ENCODE data around the gene AVPR2.

The AVPR2 gene

DNA sequence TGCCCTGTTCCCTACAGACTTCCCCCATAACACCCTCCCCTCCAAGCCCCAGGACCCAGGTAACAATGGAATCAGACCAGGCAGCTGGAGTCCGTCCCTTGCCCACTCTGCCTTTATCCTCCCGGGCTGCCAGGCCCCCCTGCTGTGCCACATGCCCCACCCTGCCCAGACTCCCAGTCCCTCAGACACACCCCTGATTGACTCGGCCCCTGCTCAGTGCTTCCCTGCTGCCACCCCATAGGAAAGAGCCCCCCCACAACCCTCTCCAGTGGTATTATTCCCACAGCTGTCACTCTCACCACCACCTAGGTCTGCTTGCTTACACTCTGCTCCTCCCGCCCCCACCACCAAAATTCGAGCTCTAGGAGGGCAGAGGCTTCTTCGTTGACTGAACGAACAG lies 35.1 kb downstream of the AVPR2 start:
- intact Hi-C loops (cut with DNase I), result no loop called here
- no peak for DNase-seq

DNA sequence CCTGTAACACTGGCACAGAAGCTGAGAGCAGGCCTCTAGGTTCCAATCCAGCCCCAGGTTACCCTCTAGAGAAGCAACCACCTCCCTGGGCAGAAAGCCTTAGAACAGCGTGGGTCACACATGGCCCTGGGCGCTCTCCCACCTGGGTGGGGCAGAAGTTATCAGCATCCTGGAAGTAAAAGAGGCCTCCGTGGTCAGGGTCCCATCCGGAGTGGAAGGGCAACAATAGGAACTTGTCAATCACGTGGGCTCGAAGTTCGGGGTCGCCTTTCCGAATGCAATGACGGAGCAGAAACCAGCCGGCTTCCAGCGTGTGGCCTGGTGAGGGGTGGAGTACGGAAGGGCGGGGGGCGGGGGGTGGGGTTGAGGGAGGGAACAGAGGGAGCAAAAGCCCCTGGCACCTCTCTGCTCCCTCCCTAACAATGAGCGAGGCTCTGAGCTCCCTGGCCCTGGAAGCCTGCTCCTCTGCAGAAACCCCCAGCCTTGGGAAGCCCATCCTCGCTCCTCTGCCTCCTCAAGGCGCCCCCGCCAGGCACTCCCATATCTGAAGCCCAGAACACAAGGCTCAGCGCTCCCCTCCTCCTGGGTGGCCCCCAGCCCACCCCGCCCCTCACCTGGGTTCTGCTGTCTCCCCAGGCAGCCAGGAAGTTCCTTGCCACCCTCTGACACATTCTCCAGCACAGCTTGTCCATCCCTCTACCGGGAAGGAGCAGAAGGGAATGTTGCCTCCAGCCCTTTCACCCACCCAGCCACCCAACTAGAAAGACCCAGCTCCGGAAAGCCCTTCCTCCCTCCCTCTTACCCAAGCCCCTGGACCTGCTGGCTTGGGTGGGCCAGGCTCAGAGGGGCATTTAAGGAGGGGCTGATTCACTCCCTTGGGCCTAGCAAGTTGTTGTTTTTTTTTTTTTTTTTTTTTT lies 37.1 kb downstream of the AVPR2 start:
- no peak for DNase-seq

DNA sequence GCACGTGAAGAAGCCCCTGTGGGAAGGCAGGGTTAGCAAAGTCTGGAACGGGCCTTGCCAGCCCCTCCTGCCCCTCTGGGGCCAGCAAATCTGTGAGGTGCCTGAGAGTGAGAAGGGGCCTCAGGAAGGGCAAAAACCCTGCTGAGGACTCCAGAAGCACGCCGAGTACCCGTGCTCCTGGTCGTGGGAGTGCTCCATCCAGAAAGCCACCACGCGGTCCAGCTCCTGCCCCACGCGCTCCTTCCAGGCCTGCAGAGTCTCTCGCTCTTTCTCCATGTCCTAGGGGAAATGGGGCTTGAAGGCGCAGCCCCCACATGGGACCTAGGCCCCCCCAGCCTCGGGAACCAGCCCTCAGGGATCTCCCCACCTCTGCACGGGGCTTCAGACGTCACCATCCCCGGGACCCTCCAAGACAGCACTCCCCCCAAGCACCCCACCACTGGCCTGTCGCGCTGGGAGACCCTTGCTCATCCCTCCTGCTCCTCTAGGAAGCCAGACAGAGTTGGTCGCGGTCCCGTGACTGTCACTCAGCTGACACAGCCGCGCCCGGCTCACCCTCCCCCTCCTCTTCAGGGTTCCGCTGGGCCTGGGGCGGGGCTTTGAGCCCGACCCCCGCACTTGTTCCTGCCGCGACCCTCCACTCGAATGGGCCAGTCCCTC lies 39.8 kb downstream of the AVPR2 start, which contains the start of gene RENBP:
Gene RENBP, minus strand, starts transcription at position 504 of the 660 bp plus-strand sequence. Its CDS starts 33 bp downstream, at position 471.
- intact Hi-C loops (cut with DNase I), result no loop called here
- peak; percentile 49 to 80 (median 70) for DNase-seq

More for the DNA sequence above, 37.1 kb downstream of the AVPR2 start:
- intact Hi-C loops (cut with DNase I), result no loop called here

DNA sequence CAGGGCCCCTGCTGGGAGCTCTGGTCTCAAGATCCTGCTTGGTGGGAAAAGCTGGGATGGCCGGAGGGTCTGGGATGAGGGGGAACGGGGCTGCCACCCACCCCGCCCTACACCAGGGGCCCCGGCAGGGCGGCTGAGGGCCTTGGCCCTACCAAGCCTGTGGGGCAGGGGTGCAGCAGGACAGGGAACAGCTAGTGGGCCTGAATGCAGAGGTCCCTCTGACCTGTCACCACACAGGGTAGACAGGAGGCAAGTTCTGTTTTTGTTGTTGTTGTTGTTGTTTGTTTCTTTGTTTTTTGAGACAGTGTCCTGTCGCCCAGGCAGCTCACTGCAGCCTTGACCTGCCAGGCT lies 40.3 kb downstream of the AVPR2 start:
- intact Hi-C loops (cut with DNase I), result no loop called here

DNA sequence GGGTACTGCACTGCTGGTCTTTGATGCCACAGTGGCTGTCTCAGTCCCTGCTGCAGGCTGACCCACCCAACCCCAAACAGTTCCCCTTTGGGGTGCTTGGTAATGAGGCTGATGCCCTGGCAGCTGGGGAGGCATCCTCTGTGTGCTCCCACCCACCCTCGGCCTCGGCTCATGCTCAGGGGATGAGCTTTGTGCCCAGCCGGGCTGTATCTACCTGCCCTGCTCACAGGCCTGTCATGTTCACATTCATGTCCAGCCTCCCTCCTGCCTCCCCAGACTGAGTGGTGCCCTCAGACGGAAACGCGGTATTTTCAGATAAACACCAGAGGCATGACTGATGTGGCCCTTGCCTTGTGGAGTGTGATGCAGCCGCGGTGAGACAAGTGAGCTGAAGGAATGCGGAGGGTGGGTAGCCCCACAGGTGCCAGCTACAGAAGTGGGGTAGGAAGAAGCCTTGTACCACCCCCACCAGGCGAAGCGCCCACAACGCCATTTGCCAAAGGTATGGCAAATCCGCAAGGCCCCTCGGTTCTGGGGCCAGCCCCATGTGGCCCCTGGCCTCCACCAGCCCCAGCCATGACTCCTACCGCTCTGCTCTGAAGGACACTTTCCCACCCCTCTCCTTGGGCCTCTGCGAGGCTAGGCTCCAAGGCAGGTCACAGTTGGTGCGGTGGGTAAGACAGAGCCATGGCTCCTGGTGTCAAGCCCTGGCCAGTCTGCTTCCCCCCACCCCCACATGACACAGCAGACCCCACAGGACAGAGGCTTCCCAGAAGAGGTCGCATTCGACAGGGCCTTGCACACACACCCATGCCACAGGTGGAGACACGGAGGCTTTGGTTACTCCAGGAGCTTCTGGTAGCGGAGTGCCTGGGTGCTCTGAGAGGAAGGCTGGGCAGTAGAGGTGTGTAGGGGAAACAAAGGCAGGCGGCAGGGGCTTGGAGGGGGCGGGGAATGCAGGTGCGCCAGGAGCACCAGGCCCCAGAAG lies 41.8 kb downstream of the AVPR2 start:
- intact Hi-C loops (cut with DNase I), result loop anchor here (2.0 kb wide), 1 partner anchor 181 kb away; the partner anchor contains the start of gene PLXNB3

More for the DNA sequence above, 40.3 kb downstream of the AVPR2 start:
- DNase-seq, result no peak

DNA sequence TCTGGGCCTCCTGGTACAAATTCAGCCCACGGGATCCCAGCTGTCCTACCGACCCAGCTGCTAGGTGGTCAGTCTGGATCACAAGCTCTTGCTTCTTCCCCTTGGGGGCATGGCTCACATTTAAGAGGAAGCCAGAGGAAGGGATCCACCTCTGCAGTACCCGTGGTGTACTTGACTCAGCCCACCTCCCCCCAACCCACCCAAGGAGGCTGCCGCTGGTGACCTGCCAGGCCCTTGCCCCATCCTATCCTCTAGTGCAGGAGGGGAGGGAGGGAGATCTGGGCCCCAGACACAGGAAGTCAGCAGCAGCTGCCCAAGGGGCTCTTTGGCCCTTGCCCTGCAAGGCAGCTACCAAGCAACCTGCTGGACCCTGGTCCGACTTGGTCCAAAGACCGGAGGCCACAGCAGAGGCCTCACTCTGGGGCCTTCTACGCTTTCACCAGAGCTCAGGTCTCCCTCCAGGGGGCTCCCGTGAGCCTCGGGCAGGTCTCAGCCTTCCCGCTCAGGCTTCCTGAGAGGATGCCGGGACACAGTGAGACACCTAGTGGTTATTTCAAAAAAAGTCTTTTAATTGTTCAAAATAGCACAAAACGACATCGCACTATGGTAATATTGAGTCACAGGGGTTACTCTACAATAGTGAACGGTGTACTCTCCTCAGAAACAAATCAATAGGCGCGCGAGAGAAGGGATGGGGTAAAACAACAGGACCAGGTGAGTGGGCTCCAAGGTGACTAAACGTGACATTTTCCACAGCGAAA lies 42.7 kb downstream of the AVPR2 start:
- DNase-seq, result peak in 41 of 42 donors; percentile 35 to 85 (median 74)

More for the DNA sequence above, 41.8 kb downstream of the AVPR2 start:
- no peak for DNase-seq

DNA sequence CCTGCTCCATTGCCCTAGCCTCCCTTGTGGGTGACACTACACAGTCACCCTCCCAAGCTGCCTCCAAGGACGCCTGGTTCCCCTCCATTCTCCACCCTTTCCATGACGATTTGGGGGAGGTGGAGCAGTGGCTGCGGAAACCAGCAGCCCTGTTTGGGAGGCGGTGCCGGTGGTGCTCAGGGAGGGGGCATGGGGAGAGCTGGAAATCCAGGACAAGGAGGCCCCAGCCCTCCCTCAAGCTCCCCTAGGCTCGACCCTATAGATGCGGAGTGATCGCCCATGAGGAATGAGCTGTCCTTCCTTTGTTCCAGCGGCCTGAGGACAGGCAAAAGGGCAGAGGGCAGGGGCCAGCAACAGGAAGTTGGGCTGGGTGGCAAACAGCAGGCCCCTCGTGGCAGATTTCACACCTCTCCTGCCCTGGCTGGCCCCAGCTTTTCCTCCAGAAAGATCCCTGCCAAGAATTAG lies 43.6 kb downstream of the AVPR2 start:
- intact Hi-C loops (cut with DNase I), result no loop called here
- DNase-seq, result no peak

More for the DNA sequence above, 42.7 kb downstream of the AVPR2 start:
- intact Hi-C loops (cut with DNase I), result loop anchor here (2.0 kb wide), 1 partner anchor 182 kb away; the partner anchor contains the start of gene PLXNB3

DNA sequence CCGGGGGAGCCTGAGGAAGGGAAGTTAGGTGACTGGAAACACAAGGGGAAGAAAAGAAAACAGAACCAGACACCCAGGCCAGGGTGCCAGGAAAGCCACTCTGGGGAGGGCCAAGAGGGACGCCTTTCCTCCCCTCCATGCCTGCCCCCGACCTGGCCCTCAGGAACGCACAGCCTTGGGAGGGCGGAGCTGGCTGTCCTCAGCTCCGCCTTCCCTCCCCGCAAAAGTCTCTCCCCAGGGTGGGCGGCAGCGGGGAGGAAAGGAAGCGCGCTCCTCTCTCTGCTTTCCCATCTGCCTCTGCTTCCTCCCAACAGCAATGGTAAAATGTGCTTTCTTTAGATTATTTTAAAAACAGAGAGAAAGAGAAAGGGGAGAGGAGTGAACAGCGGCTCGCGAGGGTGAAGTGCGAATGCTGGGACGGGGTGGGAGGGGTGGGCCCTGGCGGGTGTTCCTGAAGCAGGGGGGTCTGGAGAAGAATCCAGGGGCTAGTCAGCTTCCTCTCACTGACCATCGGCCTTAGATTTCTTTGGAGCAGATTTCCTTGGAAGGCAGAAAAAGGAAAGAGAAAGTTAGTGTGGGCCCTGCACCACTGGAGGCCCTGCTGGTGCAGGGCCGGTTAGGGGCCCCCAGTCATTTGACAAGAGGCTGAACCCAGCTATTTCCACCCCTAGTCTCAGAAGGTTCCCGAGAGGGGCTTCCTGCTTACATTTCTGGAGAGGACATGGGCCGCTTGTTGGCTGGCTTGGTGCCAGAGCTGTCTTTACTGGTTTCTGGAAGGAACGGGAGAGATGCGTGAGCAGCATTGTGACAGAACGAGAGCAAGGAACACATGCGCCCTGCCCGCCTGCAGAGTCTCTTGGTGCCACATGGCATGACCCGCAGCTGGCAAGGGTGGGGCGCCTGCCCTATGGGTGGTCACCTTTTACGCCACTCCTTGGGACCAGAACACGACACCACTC lies 44.7 kb downstream of the AVPR2 start:
- DNase-seq, result peak in 24 of 42 donors; percentile 22 to 73 (median 55)
- intact Hi-C loops (cut with DNase I), result no loop called here

DNA sequence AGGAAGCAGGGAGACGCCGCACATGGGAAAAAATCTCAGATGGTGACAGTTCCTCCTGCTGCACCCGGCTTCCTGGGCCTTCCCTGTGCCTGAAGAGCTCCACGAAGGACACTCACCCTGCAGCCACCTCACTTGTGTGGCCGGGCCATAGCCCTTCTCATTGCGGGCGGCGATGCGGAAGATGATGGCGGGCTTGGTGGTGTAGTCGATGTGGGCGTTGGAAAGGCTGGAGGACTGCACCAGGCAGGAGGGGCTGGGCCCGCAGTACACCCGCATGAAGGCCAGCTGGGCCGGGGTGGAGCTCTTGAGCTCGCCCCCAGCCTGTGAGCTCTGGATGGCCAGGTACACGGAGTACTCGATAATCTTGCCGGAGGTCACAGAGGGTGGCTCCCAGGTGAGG lies 45.7 kb downstream of the AVPR2 start:
- intact Hi-C loops (cut with DNase I), result no loop called here

DNA sequence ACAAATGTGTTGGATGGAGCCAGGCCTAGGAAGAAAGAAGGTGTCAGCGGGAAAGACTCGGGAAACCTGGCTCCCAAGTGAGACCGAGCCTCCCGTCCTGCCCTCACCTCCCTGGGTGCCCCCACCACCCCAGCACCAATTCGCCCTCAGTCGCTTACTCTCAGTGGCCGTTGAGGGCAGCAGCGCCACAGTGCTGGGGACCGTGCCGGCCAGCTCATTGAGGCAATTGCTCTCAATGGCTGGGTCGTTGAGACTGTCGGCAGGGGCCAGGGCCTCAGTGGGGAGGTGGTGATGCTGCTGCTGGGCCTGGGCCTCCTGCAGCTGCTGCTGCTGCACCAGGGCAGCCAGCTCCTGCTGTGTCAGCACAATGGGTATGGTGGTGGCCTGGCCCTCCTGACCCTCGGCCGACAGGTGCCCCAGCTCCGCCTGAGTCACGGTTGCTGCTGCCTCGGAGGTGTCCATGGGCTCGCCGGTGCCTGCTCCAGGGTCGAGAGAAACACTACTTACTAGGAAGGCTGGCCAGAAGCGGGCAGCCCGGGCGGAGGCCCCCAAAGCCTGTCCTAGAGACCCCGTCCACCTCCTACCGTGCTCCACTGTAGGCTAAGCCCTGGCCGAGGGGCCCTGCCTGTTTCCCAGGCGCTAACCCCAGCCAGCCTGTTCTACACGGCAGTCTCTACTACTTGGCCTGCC lies 47.4 kb downstream of the AVPR2 start:
- no peak for DNase-seq
- intact Hi-C loops (cut with DNase I), result no loop called here

More for the DNA sequence above, 45.7 kb downstream of the AVPR2 start:
- DNase-seq, result no peak

DNA sequence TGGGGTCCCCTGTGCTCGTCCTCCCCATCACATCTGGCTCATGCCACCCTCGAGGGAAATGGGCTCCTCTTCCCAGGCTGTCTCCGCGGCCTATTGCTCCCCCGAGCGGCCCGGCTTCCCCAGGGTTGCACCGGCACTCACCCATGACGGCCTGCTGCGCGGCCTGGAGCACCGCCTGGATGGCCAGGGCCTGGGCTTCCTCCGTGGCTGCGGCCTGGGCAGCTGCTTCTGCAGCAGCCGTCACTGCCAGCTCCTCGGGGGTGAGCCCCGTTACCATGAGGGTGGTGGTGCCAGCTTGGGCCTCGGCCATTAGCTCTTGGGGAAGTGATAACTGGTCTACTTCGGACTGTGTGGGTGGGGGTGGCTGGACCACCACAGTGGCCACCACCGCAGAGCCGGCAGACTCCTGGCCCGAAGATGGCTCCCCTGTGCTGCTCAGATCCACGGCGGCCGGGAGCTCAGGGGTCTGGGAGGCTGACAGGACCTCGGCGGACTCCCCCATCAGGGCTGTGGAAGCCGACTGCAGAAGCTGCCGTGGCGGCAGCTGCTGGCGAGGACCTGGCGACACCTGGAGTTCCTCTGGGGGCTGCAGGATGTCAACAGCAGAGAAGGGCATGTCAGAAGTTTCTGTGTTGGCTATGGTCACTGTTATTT lies 48.0 kb downstream of the AVPR2 start:
- intact Hi-C loops (cut with DNase I), result no loop called here
- DNase-seq, result no peak

DNA sequence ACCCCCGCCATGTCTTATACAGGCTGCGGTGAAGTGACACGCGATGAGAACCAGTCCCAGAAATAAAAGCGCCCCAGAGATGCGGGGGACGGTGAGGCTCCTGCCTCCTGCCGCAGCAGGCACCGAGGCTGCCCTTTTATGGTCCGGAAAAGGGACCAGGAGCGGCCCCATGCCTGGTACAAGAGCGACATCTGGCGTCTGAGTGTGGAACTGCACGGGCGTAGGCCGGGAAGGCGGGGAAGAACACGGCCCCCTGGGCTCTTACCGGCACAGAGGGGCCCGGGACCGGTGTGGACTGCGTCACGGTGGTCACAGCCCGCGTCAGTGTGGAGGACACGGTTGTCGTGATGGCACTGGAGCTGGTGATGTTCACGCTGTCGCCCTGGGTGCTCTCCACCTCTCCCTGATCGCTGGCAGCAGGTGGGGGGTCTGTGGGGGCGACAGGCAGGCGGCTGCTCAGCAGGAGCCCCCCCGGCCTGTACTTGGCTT lies 48.9 kb downstream of the AVPR2 start:
- intact Hi-C loops (cut with DNase I), result no loop called here
- peak; percentile 42 to 88 (median 78) for DNase-seq

DNA sequence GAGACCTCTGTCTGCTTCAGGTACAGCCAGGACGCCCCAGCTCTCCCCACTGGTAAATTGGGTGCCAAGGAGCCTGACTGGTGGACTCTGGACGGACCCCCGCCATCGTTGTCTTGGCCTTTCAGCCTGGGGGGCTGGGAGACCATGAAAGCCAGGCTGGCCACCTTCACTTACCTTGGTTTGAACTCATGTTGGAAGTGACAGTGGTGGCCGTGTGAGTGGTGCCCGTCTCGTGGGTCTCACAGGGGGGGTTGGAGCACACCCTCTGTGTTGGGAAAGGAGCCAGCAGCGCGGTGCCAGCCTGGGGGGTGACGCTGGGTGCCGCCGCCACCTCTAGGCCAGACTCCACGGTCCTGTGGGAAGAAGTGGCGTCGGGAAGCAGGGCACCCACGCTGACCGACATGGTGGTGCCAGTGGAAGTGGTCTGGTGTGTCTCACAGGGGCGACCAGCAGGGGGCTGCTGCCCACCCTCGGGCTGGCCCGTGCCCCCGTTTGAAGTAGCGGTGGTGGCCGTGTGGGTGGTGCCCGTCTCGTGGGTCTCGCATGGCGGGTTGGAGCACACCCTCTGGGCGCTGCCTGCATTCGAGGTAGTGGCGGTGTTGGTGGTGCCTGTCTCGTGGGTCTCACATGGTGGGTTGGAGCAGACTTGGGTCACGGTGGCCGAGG lies 49.6 kb downstream of the AVPR2 start:
- DNase-seq, result no peak
- intact Hi-C loops (cut with DNase I), result no loop called here

DNA sequence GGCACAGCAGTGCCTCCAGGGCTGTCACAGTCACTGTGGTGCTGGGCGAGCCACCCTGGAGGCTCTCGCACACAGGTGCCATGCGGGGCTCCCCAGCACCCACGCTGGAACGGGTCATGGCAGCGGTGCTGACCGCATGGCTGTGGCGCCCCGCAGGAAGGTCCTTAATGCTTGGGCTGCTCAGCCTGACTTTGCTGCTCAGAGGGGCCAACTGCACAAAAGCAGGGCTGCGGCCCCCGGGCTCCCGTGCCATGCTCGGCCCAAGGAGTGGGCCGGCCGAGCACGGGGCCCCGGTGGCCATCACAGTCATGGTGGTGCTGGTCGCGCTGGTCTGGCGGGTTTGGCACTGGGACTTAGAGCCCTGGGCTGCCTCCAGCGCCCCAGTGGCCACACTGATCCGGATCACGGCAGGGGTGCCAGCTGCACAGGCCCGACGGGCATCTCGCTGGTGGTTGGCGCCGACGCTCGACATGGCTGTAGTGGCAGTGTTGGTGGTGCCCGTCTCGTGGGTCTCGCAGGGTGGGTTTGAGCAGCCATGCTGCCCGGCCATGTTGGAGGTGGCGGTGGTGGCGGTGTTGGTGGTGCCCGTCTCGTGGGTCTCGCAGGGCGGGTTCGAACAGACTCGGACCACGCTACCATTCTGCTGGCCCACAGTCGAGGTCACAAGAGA lies 50.2 kb downstream of the AVPR2 start:
- intact Hi-C loops (cut with DNase I), result no loop called here

More for the DNA sequence above, 50.2 kb downstream of the AVPR2 start:
- no peak for DNase-seq
